H9 (cell line): ENCODE data around the gene CCNY. TPM values are rescaled to one million over a fixed set of nuclear protein-coding genes. Genes with fewer than 3 reads are reported as not detected.

Experiments
- DNase-seq: peaks from one replicate; pipeline ENCODE4 v3.0.0-alpha.2; 2017
- H2AFZ ChIP-seq: one replicate; pipeline ENCODE4 v1.6.1; 2013; ENCODE audit warnings: mild to moderate bottlenecking, low read length, control low read depth, moderate library complexity
- H2AK5ac ChIP-seq: 2 replicates; pipeline ENCODE4 v1.6.1; 2013; ENCODE audit warnings: low read length, control low read depth, mixed read lengths; ENCODE audit not compliant: insufficient read length
- H2BK120ac ChIP-seq: one replicate; pipeline ENCODE4 v1.6.1; 2013; ENCODE audit warnings: low read depth, mild to moderate bottlenecking, low read length, control low read depth, inconsistent platforms; ENCODE audit not compliant: poor library complexity, severe bottlenecking
- H2BK12ac ChIP-seq: 2 replicates; pipeline ENCODE4 v1.6.1; 2013; ENCODE audit warnings: low read length, control low read depth, mixed read lengths, low read depth; ENCODE audit not compliant: insufficient read length
- H2BK15ac ChIP-seq: 2 replicates; pipeline ENCODE4 v1.6.1; 2013; ENCODE audit warnings: low read depth, low read length, control low read depth
- H2BK20ac ChIP-seq: one replicate; pipeline ENCODE4 v1.6.1; 2013; ENCODE audit warnings: low read depth, mild to moderate bottlenecking, low read length, control low read depth, inconsistent platforms; ENCODE audit not compliant: poor library complexity, severe bottlenecking
- H2BK5ac ChIP-seq: 2 replicates; pipeline ENCODE4 v1.6.1; 2013; ENCODE audit warnings: low read length, control low read depth, mixed read lengths; ENCODE audit not compliant: insufficient read length
- H3K14ac ChIP-seq: 2 replicates; pipeline ENCODE4 v1.6.1; 2013; ENCODE audit warnings: low read length, control low read depth; ENCODE audit not compliant: insufficient read depth
- H3K18ac ChIP-seq: 2 replicates; pipeline ENCODE4 v1.6.1; 2013; ENCODE audit warnings: low read depth, mild to moderate bottlenecking, mixed read lengths, low read length, control low read depth; ENCODE audit not compliant: insufficient read length
- H3K23ac ChIP-seq: 2 replicates; pipeline ENCODE4 v1.6.1; 2013; ENCODE audit warnings: low read length, control low read depth, mixed read lengths, low read depth; ENCODE audit not compliant: insufficient read length
- H3K23me2 ChIP-seq: 2 replicates; pipeline ENCODE4 v1.6.1; 2013; ENCODE audit warnings: low read depth, mild to moderate bottlenecking, mixed read lengths, low read length, control low read depth; ENCODE audit not compliant: insufficient read length, poor library complexity, severe bottlenecking
- H3K27ac ChIP-seq: 2 replicates; pipeline ENCODE4 v1.5.1; 2013; ENCODE audit warnings: low read length, control low read depth, mixed read lengths, low read depth; ENCODE audit not compliant: insufficient read length
- H3K27me3 ChIP-seq: 2 replicates; pipeline ENCODE4 v1.6.1; 2013; ENCODE audit warnings: low read length, control low read depth, inconsistent platforms; ENCODE audit not compliant: insufficient read depth
- H3K4ac ChIP-seq: 2 replicates; pipeline ENCODE4 v1.6.1; 2013; ENCODE audit warnings: low read depth, mild to moderate bottlenecking, control low read depth, inconsistent platforms, low read length, moderate library complexity
- H3K4me1 ChIP-seq: 2 replicates; pipeline ENCODE4 v1.6.1; 2013; ENCODE audit warnings: low read length, control low read depth, inconsistent platforms; ENCODE audit not compliant: insufficient read depth
- H3K4me2 ChIP-seq: 2 replicates; pipeline ENCODE4 v1.6.1; 2013; ENCODE audit warnings: low read length, control low read depth, mixed read lengths; ENCODE audit not compliant: insufficient read length, insufficient read depth
- H3K56ac ChIP-seq: 2 replicates; pipeline ENCODE4 v1.6.1; 2013; ENCODE audit warnings: low read depth, mild to moderate bottlenecking, mixed read lengths, low read length, control low read depth; ENCODE audit not compliant: insufficient read length
- H3K79me1 ChIP-seq: 2 replicates; pipeline ENCODE4 v1.6.1; 2013; ENCODE audit warnings: low read depth, mild to moderate bottlenecking, moderate library complexity, low read length, control low read depth, inconsistent platforms; ENCODE audit not compliant: insufficient read depth, poor library complexity, severe bottlenecking
- H3K79me2 ChIP-seq: 2 replicates; pipeline ENCODE4 v1.6.1; 2013; ENCODE audit warnings: low read length, control low read depth, inconsistent platforms; ENCODE audit not compliant: insufficient read depth
- H3K9ac ChIP-seq: 2 replicates; pipeline ENCODE4 v1.6.1; 2013; ENCODE audit warnings: low read length, control low read depth, mixed read lengths; ENCODE audit not compliant: insufficient read length; ENCODE audit errors: extremely low read depth
- H3K9me3 ChIP-seq: one replicate; pipeline ENCODE4 v1.6.1; 2013; ENCODE audit warnings: low read depth, low read length, inconsistent platforms; ENCODE audit not compliant: control insufficient read depth
- H3T11ph ChIP-seq: one replicate; pipeline ENCODE4 v1.6.1; 2013; ENCODE audit warnings: mild to moderate bottlenecking, low read length, control low read depth, inconsistent platforms
- H4K20me1 ChIP-seq: one replicate; pipeline ENCODE4 v1.6.1; 2013; ENCODE audit not compliant: control insufficient read depth, insufficient read length, insufficient read depth
- H4K5ac ChIP-seq: 2 replicates; pipeline ENCODE4 v1.6.1; 2013; ENCODE audit warnings: low read depth, mild to moderate bottlenecking, mixed read lengths, low read length, control low read depth; ENCODE audit not compliant: insufficient read length
- H4K8ac ChIP-seq: replicated peaks from 2 replicates; pipeline ENCODE4 v1.6.1; 2013; ENCODE audit warnings: low read length, control low read depth, mixed read lengths, low read depth; ENCODE audit not compliant: insufficient read length
- H4K91ac ChIP-seq: 2 replicates; pipeline ENCODE4 v1.6.1; 2013; ENCODE audit warnings: low read depth, mild to moderate bottlenecking, moderate library complexity, mixed read lengths, low read length, control low read depth; ENCODE audit not compliant: insufficient read length
- H3K27ac Mint-ChIP-seq, 3 experiments: 2 replicates in 2 of 3; 3 replicates in 1 of 3; pipeline ENCODE4 v1.8.0; 2020 to 2021; ENCODE audit warnings: mixed read lengths in 3 of 3, mild to moderate bottlenecking in 1 of 3, moderate library complexity in 1 of 3
- H3K27me3 Mint-ChIP-seq: 2 replicates; pipeline ENCODE4 v1.8.0; 2021; ENCODE audit warnings: low read depth, mild to moderate bottlenecking, moderate library complexity, mixed read lengths
- H3K36me3 Mint-ChIP-seq, 3 experiments: 2 replicates in 2 of 3; 3 replicates in 1 of 3; pipeline ENCODE4 v1.8.0; 2020 to 2021; ENCODE audit warnings: low read depth in 3 of 3, mixed read lengths in 3 of 3; ENCODE audit not compliant: insufficient read depth in 1 of 3
- H3K4me1 Mint-ChIP-seq, 2 experiments: 2 replicates each; pipeline ENCODE4 v1.8.0; 2020; ENCODE audit warnings: mixed read lengths in 2 of 2
- H3K4me3 Mint-ChIP-seq, 2 experiments: 2 replicates in 1 of 2; 3 replicates in 1 of 2; pipeline ENCODE4 v1.8.0; 2020 to 2021; ENCODE audit warnings: mild to moderate bottlenecking in 2 of 2, mixed read lengths in 2 of 2, moderate library complexity in 1 of 2
- H3K9me3 Mint-ChIP-seq, 2 experiments: 2 replicates in 1 of 2; 3 replicates in 1 of 2; pipeline ENCODE4 v1.8.0; 2020; ENCODE audit warnings: mild to moderate bottlenecking in 2 of 2, mixed read lengths in 2 of 2, moderate library complexity in 1 of 2
- CTCF ChIP-seq: fragments of 200-600 bp; sonication (generic); conservative IDR thresholded peaks from 3 replicates; pipeline ENCODE4 v1.8.0; 2021; ENCODE audit warnings: antibody characterized with exemption, mild to moderate bottlenecking
- WGBS: extraction: QIAGEN DNeasy Blood & Tissue Kit; methylation state at CpG from one replicate; pipeline ENCODE4 v1.1.7; 2013; ENCODE audit warnings: missing lambda C conversion rate, low lambda C conversion rate, mixed read lengths; ENCODE audit not compliant: insufficient read length; ENCODE audit errors: extremely low coverage; 5-methylcytosine and 5-hydroxymethylcytosine counted together
- total RNA-seq: library from RNA; stranded (reverse); gene quantifications from 2 replicates; pipeline ENCODE4 v1.2.1, GENCODE V29; 2021

The CCNY gene
- total RNA-seq, 1 experiment from 2014 or later, result 62.1 TPM

- Histone ChIP-seq H3K27ac (no peak overlapping the region), H2AK5ac (no peak overlapping the region), H3K9me3 (peaks cover 8% of the 10 kb centered on the region), H2BK5ac (no peak overlapping the region), H2AFZ (no peak overlapping the region), H2BK12ac (no peak overlapping the region), H3K14ac (no peak overlapping the region), H3K4ac (no peak overlapping the region), H4K5ac (no peak overlapping the region), H3K79me2 (peaks cover 15% of the 10 kb centered on the region; the same call in 1 of the 2 replicates), H3K56ac (no peak overlapping the region), H3K23me2 (no peaks in the 10 kb centered on the region), H3T11ph (no peak overlapping the region), H2BK120ac (no peak overlapping the region), H3K23ac (no peak overlapping the region), H3K79me1 (peaks cover 6% of the 10 kb centered on the region), H4K91ac (no peak overlapping the region), H4K8ac (no peak overlapping the region), H2BK15ac (no peak overlapping the region), H4K20me1 (no peaks in the 10 kb centered on the region), H3K9ac (no peak overlapping the region), H3K18ac (no peak overlapping the region), H3K4me1 (peaks cover 16% of the 10 kb centered on the region; the same call in 1 of the 2 replicates), H3K27me3 (no peaks in the 10 kb centered on the region), H2BK20ac (no peak overlapping the region), H3K4me2 (no peak overlapping the region)
- no peak overlapping the region for H3K4me3 Mint-ChIP-seq
- H3K27me3 Mint-ChIP-seq, result peaks cover 1% of the 10 kb centered on the region; the same call in 1 of the 2 replicates
- DNase-seq, result no peak
- no CpG with 5 or more reads among the region's 2 CpGs for WGBS
- no peak for TF ChIP-seq CTCF
- peaks cover 51 to 56% of the 10 kb centered on the region in 2 experiments for H3K4me1 Mint-ChIP-seq
- H3K9me3 Mint-ChIP-seq, result peaks cover 14 to 32% of the 10 kb centered on the region in 2 experiments
- H3K36me3 Mint-ChIP-seq, result peaks cover 24 to 34% (median 24%) of the 10 kb centered on the region in 3 experiments
- H3K27ac Mint-ChIP-seq, result no peak overlapping the region; a peak in 1 of 7 replicates
Measured at GRCh38 chr10:35390843-35391152, 54.5 kb downstream of the CCNY start.
